Testis (tissue), 3 donors: Measurements from ENCODE around the gene SMAD3. TPM values are rescaled to one million over a fixed set of nuclear protein-coding genes. Genes with fewer than 3 reads are reported as not detected.

Experiments
- DNase-seq: peaks from one replicate; pipeline ENCODE4 v3.0.0-alpha.2; 2019
- H3K27ac ChIP-seq, 2 donors: fragments of 200-600 bp; sonication (generic); one replicate each; pipeline ENCODE4 v1.5.1; 2019
- H3K27me3 ChIP-seq: fragments of 200-600 bp; sonication (generic); one replicate; pipeline ENCODE4 v1.5.1; 2019
- H3K36me3 ChIP-seq: fragments of 200-600 bp; sonication (generic); one replicate; pipeline ENCODE4 v1.5.1; 2017; ENCODE audit warnings: low read depth; ENCODE audit errors: missing control alignments
- H3K4me1 ChIP-seq: fragments of 200-600 bp; sonication (generic); one replicate; pipeline ENCODE4 v1.5.1; 2019
- H3K4me3 ChIP-seq, 2 donors: fragments of 200-600 bp; sonication (generic); one replicate each; pipeline ENCODE4 v1.5.1; 2017 to 2019
- H3K9me3 ChIP-seq: fragments of 200-600 bp; sonication (generic); one replicate; pipeline ENCODE4 v1.5.1; 2017
- POLR2A ChIP-seq: fragments of 450-650 bp; IDR thresholded peaks from one replicate; pipeline ENCODE4 v1.6.1; 2017; ENCODE audit warnings: antibody characterized with exemption, mild to moderate bottlenecking, moderate library complexity
- WGBS, 2 donors: methylation state at CpG; one replicate each; pipeline ENCODE4 v1.1.5; 2018; 5-methylcytosine and 5-hydroxymethylcytosine counted together
- intact Hi-C: fragments of 100-400 bp; cut with DNase I; formaldehyde crosslinking; loops from one replicate; pipeline ENCODE4 v1.15.1; 2023; ENCODE audit warnings: low total_unique reads
- polyA plus RNA-seq: library from polyadenylated mRNA; stranded (reverse); fragments of 350-450 nt; fragmentation: Illumina TruSeq; extraction: RNeasy Lipid Tissue Mini Kit (QIAGEN cat#74804); gene quantifications from one replicate; pipeline ENCODE4 v1.2.3, GENCODE V29; 2014; ENCODE audit warnings: low read depth, low replicate concordance; ENCODE audit not compliant: insufficient read depth
- total RNA-seq, 2 donors: library from RNA; depleted of rRNA; stranded (reverse); fragments of >200 nt; gene quantifications; one replicate each; pipeline ENCODE4 v1.2.3, GENCODE V29; 2016
- TF ChIP-seq, protein P1 (sequence below), 3 experiments: fragments of 450-650 bp in 2 of 3; fragments of 200-600 bp in 1 of 3; sonication (generic) in 1 of 3; IDR thresholded peaks; one replicate each; pipeline ENCODE4 v1.5.1; 2016 to 2019; ENCODE audit warnings: antibody characterized with exemption in 3 of 3, mild to moderate bottlenecking in 2 of 3, moderate library complexity in 1 of 3

The SMAD3 gene
- total and polyA plus RNA-seq, 3 donors from 2014 or later: 11.4 to 31.6 (median 18.7) TPM

GRCh38 chr15:67095912-67096311 is 30.5 kb downstream of the SMAD3 start:
- TF ChIP-seq POLR2A: no peak
- TF ChIP-seq, protein P1, sequence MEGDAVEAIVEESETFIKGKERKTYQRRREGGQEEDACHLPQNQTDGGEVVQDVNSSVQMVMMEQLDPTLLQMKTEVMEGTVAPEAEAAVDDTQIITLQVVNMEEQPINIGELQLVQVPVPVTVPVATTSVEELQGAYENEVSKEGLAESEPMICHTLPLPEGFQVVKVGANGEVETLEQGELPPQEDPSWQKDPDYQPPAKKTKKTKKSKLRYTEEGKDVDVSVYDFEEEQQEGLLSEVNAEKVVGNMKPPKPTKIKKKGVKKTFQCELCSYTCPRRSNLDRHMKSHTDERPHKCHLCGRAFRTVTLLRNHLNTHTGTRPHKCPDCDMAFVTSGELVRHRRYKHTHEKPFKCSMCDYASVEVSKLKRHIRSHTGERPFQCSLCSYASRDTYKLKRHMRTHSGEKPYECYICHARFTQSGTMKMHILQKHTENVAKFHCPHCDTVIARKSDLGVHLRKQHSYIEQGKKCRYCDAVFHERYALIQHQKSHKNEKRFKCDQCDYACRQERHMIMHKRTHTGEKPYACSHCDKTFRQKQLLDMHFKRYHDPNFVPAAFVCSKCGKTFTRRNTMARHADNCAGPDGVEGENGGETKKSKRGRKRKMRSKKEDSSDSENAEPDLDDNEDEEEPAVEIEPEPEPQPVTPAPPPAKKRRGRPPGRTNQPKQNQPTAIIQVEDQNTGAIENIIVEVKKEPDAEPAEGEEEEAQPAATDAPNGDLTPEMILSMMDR (IDR thresholded peaks at IDR 0.05): no peak
- intact Hi-C loops: no loop called here
- WGBS, 2 donors: 89 to 91% methylated on average over 7 of the region's 7 CpGs
- H3K36me3 ChIP-seq: no peaks in the 10 kb centered on the region
- no peak overlapping the region for H3K27ac ChIP-seq
- H3K9me3 ChIP-seq: no peaks in the 10 kb centered on the region
- no peak overlapping the region for H3K4me3 ChIP-seq
- H3K4me1 ChIP-seq: peaks cover 24% of the 10 kb centered on the region
- no peak for DNase-seq
- H3K27me3 ChIP-seq: no peaks in the 10 kb centered on the region

- Histone ChIP-seq H3K4me3 (no peak overlapping the region), H3K27me3 (no peaks in the 10 kb centered on the region), H3K27ac (no peak overlapping the region), H3K9me3 (no peaks in the 10 kb centered on the region), H3K36me3 (no peaks in the 10 kb centered on the region), H3K4me1 (peaks cover 19% of the 10 kb centered on the region)
- no peak for TF ChIP-seq POLR2A
- 89 to 94% methylated on average over 2 of the region's 2 CpGs for WGBS, 2 donors
- no peak for DNase-seq
- intact Hi-C loops: no loop called here
These were observed 31.3 kb downstream of the SMAD3 start for GRCh38 chr15:67096546-67097294.

DNA sequence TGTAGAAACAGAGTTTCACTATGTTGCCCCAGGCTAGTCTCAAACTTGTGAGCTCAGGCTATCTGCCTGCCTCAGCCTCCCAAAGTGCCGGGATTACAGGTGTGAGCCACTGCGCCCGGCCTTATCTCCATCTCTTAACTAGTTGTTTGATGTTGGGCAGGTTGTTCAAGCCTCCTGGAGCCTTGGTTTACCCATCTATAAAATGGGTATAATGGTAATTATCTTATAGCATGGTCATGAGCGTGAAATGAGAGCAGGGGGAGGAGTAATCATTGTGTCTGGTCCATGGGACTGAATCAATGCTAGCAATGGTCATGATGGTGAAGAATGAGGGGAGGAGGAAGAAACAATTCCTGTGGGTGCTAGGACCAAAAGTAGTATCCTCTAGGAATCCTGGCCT is 32.0 kb downstream of the SMAD3 start:
- Histone ChIP-seq H3K4me1 (peaks cover 14% of the 10 kb centered on the region), H3K27ac (no peak overlapping the region), H3K27me3 (no peaks in the 10 kb centered on the region), H3K4me3 (no peak overlapping the region), H3K36me3 (no peaks in the 10 kb centered on the region), H3K9me3 (no peaks in the 10 kb centered on the region)
- intact Hi-C loops: no loop called here
- no peak for TF ChIP-seq POLR2A
- TF ChIP-seq, protein P1 (IDR thresholded peaks at IDR 0.05): no peak
- DNase-seq: no peak
- 90 to 98% methylated on average over 4 of the region's 4 CpGs for WGBS, 2 donors

DNA sequence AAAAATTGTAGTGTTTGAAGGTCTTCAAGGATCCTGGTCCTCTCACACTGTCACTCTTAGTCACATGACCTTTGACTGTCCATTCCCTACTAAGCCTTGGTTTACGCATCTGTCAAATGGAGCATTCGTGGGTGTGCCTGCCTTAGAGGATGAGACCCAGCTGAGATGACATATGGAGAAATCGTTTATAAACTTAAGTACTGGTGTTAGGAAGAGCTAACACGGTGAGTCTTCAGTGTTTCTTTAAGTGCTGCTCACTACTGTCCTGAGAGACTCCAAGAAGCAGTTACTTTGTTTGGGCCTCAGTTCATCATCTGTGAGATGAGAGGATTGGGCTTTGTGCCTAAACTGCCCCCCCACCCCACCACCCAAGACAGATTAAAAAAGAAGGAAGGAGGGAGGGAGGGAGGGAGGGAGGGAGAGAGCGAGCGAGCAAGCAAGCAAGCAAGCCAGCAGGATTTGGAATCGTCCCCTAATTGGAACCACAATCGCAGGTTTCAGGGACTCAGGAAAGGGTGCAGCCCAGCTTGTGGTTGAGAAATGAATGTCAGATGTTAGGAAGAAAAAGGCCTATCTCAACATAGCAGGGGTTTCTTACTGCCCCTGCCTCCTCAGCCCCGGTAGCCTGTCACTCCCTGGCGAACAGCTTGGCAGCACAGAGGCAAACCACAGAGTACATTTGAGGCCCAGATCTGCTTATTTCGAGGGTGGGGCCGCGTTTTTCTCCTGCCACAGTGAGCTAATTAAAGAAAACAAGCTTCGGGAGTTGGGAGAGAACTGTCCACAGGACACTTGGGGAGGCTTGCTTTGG is 32.7 kb downstream of the SMAD3 start:
- no peaks in the 10 kb centered on the region for H3K36me3 ChIP-seq
- H3K27ac ChIP-seq: peak overlapping the region in 1 of 2 donors; percentile 56
- intact Hi-C loops: no loop called here
- no peaks in the 10 kb centered on the region for H3K9me3 ChIP-seq
- no peak for TF ChIP-seq POLR2A
- TF ChIP-seq, protein P1 (IDR thresholded peaks at IDR 0.05): no peak
- H3K4me3 ChIP-seq: no peak overlapping the region
- DNase-seq: peak; percentile 59
- no peaks in the 10 kb centered on the region for H3K27me3 ChIP-seq
- peaks cover 14% of the 10 kb centered on the region for H3K4me1 ChIP-seq
- WGBS, 2 donors: 34 to 40% methylated on average over 14 of the region's 14 CpGs

- TF ChIP-seq, protein P1 (IDR thresholded peaks at IDR 0.05): no peak
- TF ChIP-seq POLR2A: no peak
- Histone ChIP-seq H3K4me3 (no peak overlapping the region), H3K27me3 (no peaks in the 10 kb centered on the region), H3K4me1 (peaks cover 14% of the 10 kb centered on the region), H3K27ac (peak overlapping the region in 1 of 2 donors; percentile 56), H3K9me3 (no peaks in the 10 kb centered on the region), H3K36me3 (no peaks in the 10 kb centered on the region)
- no peak for DNase-seq
- 72 to 83% methylated on average over 8 of the region's 8 CpGs for WGBS, 2 donors
- intact Hi-C loops: no loop called here
These were observed 33.4 kb downstream of the SMAD3 start for GRCh38 chr15:67098768-67099282.
